Stimulated activated memory B cell treated with anti-CD40 and anti-IgM and Interleukin-4, amounts not matched to agents 10 μg/mL and 1 μg/mL and 100 μg/mL, for 72 hours (primary cell): ENCODE results near the gene RPL36A.

Experiments used
- ATAC-seq: fragments of 150-1000 bp; cut with Tn5 transposase; 2 replicates; pipeline ENCODE4 v1.10.0; 2021
- H3K27ac Mint-ChIP-seq: one replicate; pipeline ENCODE4 v1.8.0; 2022; ENCODE audit warnings: mild to moderate bottlenecking, mixed read lengths
- H3K27me3 Mint-ChIP-seq: one replicate; pipeline ENCODE4 v1.8.0; 2022; ENCODE audit warnings: mixed read lengths
- H3K36me3 Mint-ChIP-seq: one replicate; pipeline ENCODE4 v1.8.0; 2022; ENCODE audit warnings: mixed read lengths
- H3K4me1 Mint-ChIP-seq: one replicate; pipeline ENCODE4 v1.8.0; 2022; ENCODE audit warnings: mixed read lengths
- H3K4me3 Mint-ChIP-seq: one replicate; pipeline ENCODE4 v1.8.0; 2022; ENCODE audit warnings: mild to moderate bottlenecking, moderate library complexity, mixed read lengths
- H3K9me3 Mint-ChIP-seq: one replicate; pipeline ENCODE4 v1.8.0; 2022; ENCODE audit warnings: mixed read lengths

RPL36A gene

GRCh38 chrX:101390664-101391525 lies at the start of gene RPL36A:
TSS of gene RPL36A (plus strand) at chrX:101391011. CDS start at chrX:101391044, 33 bp downstream.
- Mint-ChIP-seq H3K9me3 (no peaks in the 10 kb centered on the region), H3K27me3 (no peaks in the 10 kb centered on the region), H3K4me1 (peaks cover 35% of the 10 kb centered on the region), H3K27ac (peak within 1 kb of the TSS; percentile 95), H3K36me3 (peaks cover 25% of the 10 kb centered on the region), H3K4me3 (peak within 1 kb of the TSS; percentile 98)
- ATAC-seq = peak; percentile 92

DNA sequence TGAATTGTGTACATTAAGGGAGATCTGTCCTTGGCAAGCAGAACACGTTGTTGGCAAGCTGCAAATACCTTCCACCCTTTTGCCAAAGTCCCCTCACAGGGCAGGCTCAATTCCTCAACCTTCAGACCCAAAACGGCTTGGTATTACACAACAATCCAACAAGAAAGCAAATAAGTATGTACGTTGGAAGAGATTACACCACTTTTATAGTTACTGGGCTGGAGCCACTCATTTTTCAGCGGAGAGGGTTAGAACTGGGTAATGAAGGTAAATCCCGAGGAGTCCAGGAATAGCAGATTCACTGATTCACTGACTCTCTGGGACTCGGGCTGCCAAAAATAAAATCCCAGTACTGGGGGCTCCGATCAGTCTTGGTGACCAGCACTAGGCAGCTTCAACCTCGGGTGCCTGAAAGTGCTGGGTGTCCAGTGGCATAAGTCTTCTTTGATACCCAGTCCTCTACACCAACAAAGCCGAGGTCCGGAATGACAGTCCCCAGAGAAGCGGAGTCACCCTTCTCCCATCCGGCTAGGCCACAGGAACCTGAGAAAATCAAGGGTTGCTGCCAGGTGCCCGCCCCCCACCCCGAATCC lies 42.9 kb upstream of the RPL36A start:
- Mint-ChIP-seq H3K4me3 (peak overlapping the region; percentile 94), H3K27ac (peak overlapping the region; percentile 92), H3K27me3 (no peaks in the 10 kb centered on the region), H3K9me3 (no peaks in the 10 kb centered on the region), H3K4me1 (no peaks in the 10 kb centered on the region), H3K36me3 (peaks cover 12% of the 10 kb centered on the region)
- no peak for ATAC-seq

DNA sequence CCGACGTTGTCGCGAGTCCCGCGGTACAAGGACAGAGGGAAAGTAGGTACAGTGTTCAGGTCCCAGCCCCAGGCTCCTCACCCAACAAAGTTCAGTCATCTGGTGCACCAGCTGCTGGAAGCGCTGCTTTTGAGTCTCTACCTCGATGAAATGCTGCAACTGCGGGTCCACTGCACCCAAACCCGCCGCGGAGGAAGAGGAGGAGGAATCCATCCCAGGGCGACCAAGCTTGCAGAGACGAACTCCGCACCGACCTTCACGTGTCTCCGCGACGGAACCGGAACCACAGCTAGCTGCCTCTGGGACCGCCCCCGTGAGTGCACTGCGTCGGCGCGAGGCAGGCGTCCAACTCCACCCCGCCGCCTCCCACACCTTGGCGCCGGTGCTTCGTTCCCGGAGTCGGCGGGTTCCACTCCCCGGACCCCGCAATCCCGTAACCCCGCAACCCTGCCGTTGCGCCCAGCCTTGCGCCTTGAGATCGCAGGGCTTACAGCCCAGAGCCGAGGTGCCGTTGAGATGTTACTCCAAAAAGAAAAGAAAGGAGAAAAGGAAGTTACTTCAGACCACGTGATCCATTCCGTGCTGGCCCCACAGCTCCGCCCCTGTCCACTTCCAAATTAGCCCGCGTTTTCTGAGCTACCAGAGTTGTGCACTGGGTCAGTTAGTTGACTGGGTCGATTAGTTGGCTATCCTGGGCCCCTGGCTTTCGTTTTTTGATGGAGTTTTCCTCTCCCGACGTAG lies 42.2 kb upstream of the RPL36A start, which contains the start of gene TIMM8A:
TIMM8A (minus strand) TSS at position 291 of the 741 bp plus-strand sequence; CDS start at position 213, 78 bp downstream.
- Mint-ChIP-seq H3K27me3 (no peaks in the 10 kb centered on the region), H3K4me1 (no peaks in the 10 kb centered on the region), H3K36me3 (peaks cover 12% of the 10 kb centered on the region), H3K27ac (peak within 1 kb of the TSS; percentile 92), H3K9me3 (no peaks in the 10 kb centered on the region), H3K4me3 (peak within 1 kb of the TSS; percentile 94)
- peak; percentile 99 for ATAC-seq

DNA sequence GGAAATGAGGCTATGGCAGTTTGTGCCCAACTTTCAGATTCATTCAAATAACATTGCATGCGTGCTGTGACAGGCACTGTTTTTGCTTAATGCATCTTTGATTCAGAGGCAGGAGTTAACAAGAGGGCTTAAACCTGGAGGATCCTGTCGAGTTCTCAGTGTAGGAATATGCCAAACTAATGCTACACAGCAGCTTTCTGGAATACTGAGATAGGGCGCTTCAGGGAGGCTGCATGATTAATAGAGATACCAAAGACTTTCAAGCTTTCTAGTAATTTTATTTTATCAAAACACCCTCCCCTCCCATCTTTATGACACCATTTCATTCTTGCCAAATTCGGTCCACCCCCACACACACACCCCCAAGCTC lies 41.6 kb upstream of the RPL36A start:
- no peaks in the 10 kb centered on the region for H3K4me1 Mint-ChIP-seq
- ATAC-seq = no peak

DNA sequence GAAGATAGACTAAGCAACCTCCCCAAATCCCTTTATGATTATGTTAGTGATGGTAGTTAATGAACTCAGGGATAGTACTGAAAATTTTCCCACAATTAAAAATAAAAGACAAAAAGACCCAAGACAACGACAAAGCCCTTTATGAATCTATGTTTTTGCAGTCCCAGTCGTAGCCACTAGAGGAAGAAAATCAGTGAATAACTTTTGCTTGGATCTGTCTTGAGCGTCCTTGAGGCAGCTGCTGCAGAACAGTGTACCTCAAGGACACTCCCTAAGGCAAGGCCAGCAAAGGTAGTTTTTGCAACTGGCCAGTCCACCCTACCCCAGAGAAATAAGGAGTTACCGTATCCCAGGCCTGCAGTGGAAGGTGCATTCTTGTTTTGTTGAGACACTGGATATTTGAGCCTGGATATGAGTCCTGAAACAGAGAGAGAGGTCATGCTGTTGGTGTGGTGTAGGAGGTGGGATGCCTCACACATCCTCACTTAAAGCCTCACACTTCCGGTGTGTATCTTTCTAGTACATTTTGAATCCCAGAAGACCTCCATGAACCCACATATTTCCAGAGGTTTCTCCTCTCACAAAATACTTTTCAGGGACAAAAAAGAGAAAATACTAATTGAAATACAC lies 33.5 kb upstream of the RPL36A start:
- H3K27ac Mint-ChIP-seq = no peak overlapping the region
- ATAC-seq = no peak
- H3K27me3 Mint-ChIP-seq = no peaks in the 10 kb centered on the region
- H3K36me3 Mint-ChIP-seq = peaks cover 47% of the 10 kb centered on the region
- peaks cover 14% of the 10 kb centered on the region for H3K4me1 Mint-ChIP-seq
- no peak overlapping the region for H3K4me3 Mint-ChIP-seq
- no peaks in the 10 kb centered on the region for H3K9me3 Mint-ChIP-seq

More for the DNA sequence above, 41.6 kb upstream of the RPL36A start:
- H3K27me3 Mint-ChIP-seq = no peaks in the 10 kb centered on the region
- peaks cover 10% of the 10 kb centered on the region for H3K36me3 Mint-ChIP-seq
- no peaks in the 10 kb centered on the region for H3K9me3 Mint-ChIP-seq
- H3K27ac Mint-ChIP-seq = peak overlapping the region; percentile 92
- peak overlapping the region; percentile 94 for H3K4me3 Mint-ChIP-seq

DNA sequence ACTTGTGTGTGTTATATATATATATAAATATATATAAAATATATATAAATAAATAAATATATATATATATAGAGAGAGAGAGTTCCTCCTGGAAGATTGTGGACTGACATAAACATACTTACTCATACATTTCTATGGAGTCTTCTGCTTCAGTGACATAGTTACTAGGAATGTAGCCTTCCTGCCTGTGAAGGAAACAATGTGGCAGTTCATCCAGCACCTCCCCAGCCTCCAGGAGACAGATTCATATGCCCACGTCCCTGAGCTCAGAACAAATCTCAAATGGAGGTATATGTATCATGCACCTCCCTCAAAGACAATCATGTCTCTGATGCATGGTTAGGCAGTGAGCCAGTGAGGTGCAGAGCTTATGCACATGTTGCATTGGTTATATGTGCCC lies 30.8 kb upstream of the RPL36A start:
- H3K4me1 Mint-ChIP-seq = peaks cover 14% of the 10 kb centered on the region
- H3K9me3 Mint-ChIP-seq = no peaks in the 10 kb centered on the region
- no peak overlapping the region for H3K4me3 Mint-ChIP-seq
- H3K27me3 Mint-ChIP-seq = no peaks in the 10 kb centered on the region
- ATAC-seq = no peak
- no peak overlapping the region for H3K27ac Mint-ChIP-seq
- peaks cover 44% of the 10 kb centered on the region for H3K36me3 Mint-ChIP-seq

DNA sequence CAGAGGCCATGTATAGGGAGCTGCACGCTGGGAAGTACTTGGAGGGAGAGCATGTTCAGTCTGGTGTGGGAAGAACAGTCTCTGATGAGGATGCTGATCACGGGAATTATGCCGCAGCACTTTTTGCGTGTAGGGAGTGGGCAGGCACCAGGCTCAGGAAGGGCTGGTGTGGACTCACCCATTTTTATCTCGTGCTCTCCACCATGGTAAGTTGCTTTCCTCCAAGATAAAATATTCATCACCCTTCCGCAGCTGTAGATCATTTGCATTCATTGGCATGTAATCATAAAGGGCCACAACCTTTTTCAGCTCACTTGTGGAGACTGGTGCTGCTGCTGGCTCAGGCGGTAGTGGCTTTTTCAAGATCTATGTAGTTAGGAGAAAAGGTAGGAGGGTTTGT lies 30.4 kb upstream of the RPL36A start:
- Mint-ChIP-seq H3K27ac (no peak overlapping the region), H3K9me3 (no peaks in the 10 kb centered on the region), H3K4me3 (no peak overlapping the region), H3K36me3 (peaks cover 40% of the 10 kb centered on the region), H3K27me3 (no peaks in the 10 kb centered on the region), H3K4me1 (peaks cover 14% of the 10 kb centered on the region)
- no peak for ATAC-seq

DNA sequence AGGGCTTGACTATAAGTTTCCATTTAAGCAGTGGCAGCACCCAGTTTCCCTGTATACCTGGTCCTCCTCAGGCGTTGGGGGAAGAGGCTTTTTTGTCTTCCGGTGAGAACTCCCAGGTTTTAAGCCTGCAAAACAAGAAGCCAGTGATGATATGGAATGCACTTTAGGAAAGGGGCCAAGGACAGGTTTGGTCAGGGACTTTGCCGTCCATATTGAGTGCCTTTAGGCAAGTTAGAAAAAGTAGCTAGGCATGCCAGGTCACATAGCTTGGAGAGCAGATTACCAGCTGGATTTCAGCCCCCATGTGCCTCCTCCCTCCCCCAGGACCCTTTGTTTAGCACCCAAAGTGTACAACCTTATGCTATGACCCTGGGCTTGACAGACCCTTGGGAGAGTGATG lies 28.7 kb upstream of the RPL36A start:
- H3K27me3 Mint-ChIP-seq = no peaks in the 10 kb centered on the region
- peaks cover 14% of the 10 kb centered on the region for H3K4me1 Mint-ChIP-seq
- H3K9me3 Mint-ChIP-seq = no peaks in the 10 kb centered on the region
- no peak for ATAC-seq
- H3K36me3 Mint-ChIP-seq = peaks cover 23% of the 10 kb centered on the region
- H3K4me3 Mint-ChIP-seq = no peak overlapping the region
- H3K27ac Mint-ChIP-seq = no peak overlapping the region

DNA sequence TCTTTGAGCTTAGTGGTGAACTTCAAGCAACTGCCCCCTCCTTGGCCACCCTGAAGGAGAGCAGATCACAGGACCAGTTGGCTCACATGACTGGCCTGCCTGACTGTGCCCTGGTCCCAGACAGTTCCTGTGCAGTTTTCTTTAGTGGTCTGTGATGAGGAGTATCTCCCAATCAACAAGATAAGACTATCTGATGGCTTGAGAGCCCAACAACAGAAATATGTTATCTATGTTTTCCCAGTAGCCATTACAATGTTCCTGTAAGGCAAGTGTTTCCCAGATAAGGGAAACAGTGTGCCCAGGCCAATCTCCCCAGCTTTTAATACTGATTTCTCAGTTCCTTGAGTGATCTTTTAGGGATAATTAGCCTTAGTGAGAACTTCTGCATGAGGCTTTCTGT lies 28.1 kb upstream of the RPL36A start:
- Mint-ChIP-seq H3K27me3 (no peaks in the 10 kb centered on the region), H3K4me1 (peaks cover 14% of the 10 kb centered on the region), H3K36me3 (peaks cover 19% of the 10 kb centered on the region), H3K4me3 (no peak overlapping the region), H3K27ac (no peak overlapping the region), H3K9me3 (no peaks in the 10 kb centered on the region)
- ATAC-seq = no peak

DNA sequence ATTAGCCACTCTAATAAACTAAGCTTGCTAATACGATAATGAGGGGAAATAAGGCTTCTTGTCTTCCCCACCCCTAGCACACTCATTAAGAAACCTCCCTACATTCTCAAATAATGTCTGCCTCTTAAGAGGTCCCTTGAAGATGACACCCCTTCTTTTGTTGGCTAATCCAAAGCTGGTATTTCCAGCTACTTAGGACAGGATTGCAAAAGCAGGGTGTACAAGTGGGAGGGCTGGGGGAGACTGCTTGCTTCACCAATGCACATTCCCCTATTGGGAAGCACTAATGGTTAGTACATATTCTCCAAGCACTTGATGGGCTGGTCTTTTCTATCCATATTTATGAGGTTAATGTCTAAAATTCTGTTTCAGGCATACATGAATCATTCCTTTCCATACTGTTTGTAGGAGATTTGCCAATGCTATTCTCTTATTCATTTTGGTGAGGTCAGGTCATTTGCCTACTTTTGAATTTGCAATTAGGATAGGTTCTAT lies 25.5 kb upstream of the RPL36A start:
- Mint-ChIP-seq H3K36me3 (peaks cover 13% of the 10 kb centered on the region), H3K4me3 (no peak overlapping the region), H3K9me3 (no peaks in the 10 kb centered on the region), H3K27ac (no peak overlapping the region), H3K4me1 (peaks cover 12% of the 10 kb centered on the region), H3K27me3 (no peaks in the 10 kb centered on the region)
- no peak for ATAC-seq

DNA sequence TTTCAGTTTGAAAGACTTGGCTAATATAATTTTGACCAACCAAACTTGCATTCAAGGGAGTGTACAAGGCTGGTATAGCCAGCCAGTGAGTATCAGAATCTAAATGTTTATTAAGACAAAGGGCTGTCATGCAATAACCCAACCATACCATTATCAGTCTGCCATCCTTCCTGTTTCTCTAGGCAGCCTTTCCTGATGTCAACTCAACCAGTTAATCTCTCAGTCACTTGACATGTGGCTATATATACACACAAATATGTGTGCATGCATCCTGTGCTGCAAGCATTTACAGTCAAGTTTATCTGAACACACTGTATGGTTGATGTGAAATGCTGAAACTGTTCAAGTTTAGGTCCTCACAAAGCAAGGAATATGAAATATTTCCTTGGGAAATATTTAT lies 22.0 kb upstream of the RPL36A start:
- ATAC-seq = no peak
- Mint-ChIP-seq H3K4me1 (peaks cover 26% of the 10 kb centered on the region), H3K4me3 (no peak overlapping the region), H3K9me3 (no peaks in the 10 kb centered on the region), H3K27me3 (no peaks in the 10 kb centered on the region), H3K27ac (no peak overlapping the region), H3K36me3 (peaks cover 13% of the 10 kb centered on the region)

- H3K9me3 Mint-ChIP-seq = no peaks in the 10 kb centered on the region
- ATAC-seq = no peak
- peak overlapping the region; percentile 86 for H3K27ac Mint-ChIP-seq
- no peaks in the 10 kb centered on the region for H3K27me3 Mint-ChIP-seq
- H3K4me1 Mint-ChIP-seq = peaks cover 26% of the 10 kb centered on the region
- no peak overlapping the region for H3K4me3 Mint-ChIP-seq
- peaks cover 18% of the 10 kb centered on the region for H3K36me3 Mint-ChIP-seq
Observed at GRCh38 chrX:101369687-101370086, 21.1 kb upstream of the RPL36A start.

DNA sequence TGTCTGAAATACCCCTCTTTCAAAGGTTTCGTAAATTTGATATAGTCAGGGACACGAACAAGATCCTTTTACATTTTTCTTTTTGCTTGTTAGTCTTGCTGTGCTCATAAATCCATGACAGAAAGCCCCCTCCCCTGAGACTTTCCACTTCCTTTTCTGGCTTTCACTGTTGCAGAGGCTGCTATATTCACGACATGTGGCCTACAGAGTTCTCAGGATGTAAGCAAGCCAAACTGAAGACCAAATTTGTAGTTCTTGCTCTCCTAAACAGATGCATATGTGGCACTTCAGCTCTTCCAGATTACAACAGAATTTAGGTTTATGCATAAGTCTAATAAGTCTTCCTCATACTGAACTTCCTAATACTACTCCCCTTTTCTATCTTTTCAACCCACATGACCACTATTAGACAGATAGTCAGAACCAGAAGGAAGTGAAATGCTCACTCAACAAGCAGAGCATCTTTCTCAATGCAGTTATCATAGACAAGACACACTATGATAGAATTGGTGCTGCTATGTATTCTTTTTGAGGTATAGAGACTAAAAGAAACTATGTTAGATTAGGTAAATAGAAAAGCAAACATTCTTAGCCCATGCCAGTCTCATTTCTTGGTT lies 19.8 kb upstream of the RPL36A start:
- Mint-ChIP-seq H3K27me3 (no peaks in the 10 kb centered on the region), H3K36me3 (peaks cover 27% of the 10 kb centered on the region), H3K4me3 (peak overlapping the region; percentile 13), H3K9me3 (no peaks in the 10 kb centered on the region), H3K27ac (peak overlapping the region; percentile 59), H3K4me1 (peaks cover 32% of the 10 kb centered on the region)
- ATAC-seq = peak; percentile 73

DNA sequence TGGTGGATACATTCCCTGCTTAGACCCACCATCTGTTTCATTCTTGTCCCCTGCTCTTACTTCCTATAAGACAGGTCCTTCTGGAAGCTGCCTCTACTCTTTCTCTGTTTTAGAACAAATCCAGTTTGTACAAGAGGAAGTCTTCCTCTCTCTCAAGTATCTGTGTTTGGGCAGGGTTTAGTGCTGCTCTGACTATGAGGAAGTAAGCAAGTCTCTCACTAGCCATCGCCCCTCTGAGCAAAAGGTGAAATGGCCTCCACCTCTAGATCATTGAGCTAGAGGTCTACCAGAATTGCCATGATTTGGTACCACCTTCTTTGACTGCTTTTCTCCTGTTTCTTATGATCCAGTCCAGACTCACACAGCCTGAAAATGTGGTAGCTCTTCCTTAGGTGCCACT lies 13.3 kb upstream of the RPL36A start:
- no peaks in the 10 kb centered on the region for H3K9me3 Mint-ChIP-seq
- no peak overlapping the region for H3K4me3 Mint-ChIP-seq
- peaks cover 21% of the 10 kb centered on the region for H3K36me3 Mint-ChIP-seq
- H3K4me1 Mint-ChIP-seq = peaks cover 24% of the 10 kb centered on the region
- peak; percentile 61 for ATAC-seq
- peak overlapping the region; percentile 35 for H3K27ac Mint-ChIP-seq
- H3K27me3 Mint-ChIP-seq = no peaks in the 10 kb centered on the region
